SK-N-SH (cell line): Measurements from ENCODE around the gene NECTIN1.

Experiments
- EZH2phosphoT487 ChIP-seq: fragments of 200-600 bp; sonication (generic); IDR thresholded peaks from 2 replicates; pipeline ENCODE4 v1.6.1; 2017; ENCODE audit warnings: low read depth, mixed run types, mild to moderate bottlenecking, antibody characterized with exemption, moderate library complexity, borderline replicate concordance
- NFIC ChIP-seq: IDR thresholded peaks from 2 replicates; pipeline ENCODE4 v1.4.0; 2012; ENCODE audit warnings: borderline replicate concordance
- POLR2AphosphoS5 ChIP-seq: IDR thresholded peaks from 2 replicates; pipeline ENCODE4 v1.6.1; 2012; ENCODE audit warnings: low read depth, low read length
- RCOR1 ChIP-seq: fragments of 150-350 bp; IDR thresholded peaks from 2 replicates; pipeline ENCODE4 v1.6.1; 2017; ENCODE audit warnings: antibody characterized with exemption, low read length
- TF ChIP-seq, protein P1 (sequence below): fragments of 200-600 bp; sonication (generic); IDR thresholded peaks from 2 replicates; pipeline ENCODE4 v1.6.1; 2017; ENCODE audit warnings: antibody characterized with exemption, mild to moderate bottlenecking, moderate library complexity
- TF ChIP-seq, protein P2 (sequence below): IDR thresholded peaks from 2 replicates; pipeline ENCODE4 v1.4.0; 2012; ENCODE audit warnings: low read depth

DNA sequence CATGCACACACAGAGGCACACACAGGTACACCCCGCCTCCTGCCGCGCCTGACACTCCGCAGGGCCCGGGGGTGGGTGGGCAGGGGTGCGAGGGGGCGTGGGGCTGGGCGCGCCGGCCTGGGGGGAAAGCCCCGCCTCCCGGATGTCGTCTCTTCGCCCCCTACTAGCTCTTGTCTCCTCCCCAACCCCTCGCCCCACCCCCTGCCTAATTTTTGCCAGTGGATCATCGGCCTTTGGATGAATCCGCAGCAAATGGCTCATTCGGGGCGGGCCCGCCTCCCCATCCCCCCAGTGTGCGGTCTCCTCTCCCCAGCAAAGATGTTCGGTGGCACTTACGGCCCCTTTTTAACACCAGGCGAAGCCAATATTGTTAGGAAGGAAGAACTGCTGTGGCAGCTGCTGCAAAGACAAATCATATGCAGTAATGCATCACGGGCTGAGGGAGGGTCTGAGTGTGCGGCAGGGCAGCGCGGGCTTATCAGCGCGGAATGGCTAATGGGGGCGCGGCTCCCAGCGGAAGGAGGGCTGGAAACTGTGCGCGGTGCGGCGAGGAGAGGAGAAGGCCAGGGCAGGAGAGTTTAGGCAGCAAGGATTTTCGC is 13.4 kb upstream of the NECTIN1 start:
- TF ChIP-seq, protein P1, sequence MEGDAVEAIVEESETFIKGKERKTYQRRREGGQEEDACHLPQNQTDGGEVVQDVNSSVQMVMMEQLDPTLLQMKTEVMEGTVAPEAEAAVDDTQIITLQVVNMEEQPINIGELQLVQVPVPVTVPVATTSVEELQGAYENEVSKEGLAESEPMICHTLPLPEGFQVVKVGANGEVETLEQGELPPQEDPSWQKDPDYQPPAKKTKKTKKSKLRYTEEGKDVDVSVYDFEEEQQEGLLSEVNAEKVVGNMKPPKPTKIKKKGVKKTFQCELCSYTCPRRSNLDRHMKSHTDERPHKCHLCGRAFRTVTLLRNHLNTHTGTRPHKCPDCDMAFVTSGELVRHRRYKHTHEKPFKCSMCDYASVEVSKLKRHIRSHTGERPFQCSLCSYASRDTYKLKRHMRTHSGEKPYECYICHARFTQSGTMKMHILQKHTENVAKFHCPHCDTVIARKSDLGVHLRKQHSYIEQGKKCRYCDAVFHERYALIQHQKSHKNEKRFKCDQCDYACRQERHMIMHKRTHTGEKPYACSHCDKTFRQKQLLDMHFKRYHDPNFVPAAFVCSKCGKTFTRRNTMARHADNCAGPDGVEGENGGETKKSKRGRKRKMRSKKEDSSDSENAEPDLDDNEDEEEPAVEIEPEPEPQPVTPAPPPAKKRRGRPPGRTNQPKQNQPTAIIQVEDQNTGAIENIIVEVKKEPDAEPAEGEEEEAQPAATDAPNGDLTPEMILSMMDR, result no peak
- TF ChIP-seq POLR2AphosphoS5 (no peak), RCOR1 (no peak), EZH2phosphoT487 (no peak), NFIC (no peak)
- TF ChIP-seq, protein P2, sequence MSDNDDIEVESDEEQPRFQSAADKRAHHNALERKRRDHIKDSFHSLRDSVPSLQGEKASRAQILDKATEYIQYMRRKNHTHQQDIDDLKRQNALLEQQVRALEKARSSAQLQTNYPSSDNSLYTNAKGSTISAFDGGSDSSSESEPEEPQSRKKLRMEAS, result no peak
